VCaP (cell line): ENCODE data around the gene DEPDC1.

Experiments
- H3K27ac ChIP-seq: fragments of 450-650 bp; 2 replicates; pipeline ENCODE4 v1.5.1; 2017
- CTCF ChIP-seq: fragments of 450-650 bp; conservative IDR thresholded peaks from 2 replicates; pipeline ENCODE4 v1.5.1; 2017; ENCODE audit warnings: mild to moderate bottlenecking, moderate library complexity

DEPDC1 gene

GRCh38 chr1:68454534-68454933 is 42.3 kb downstream of the DEPDC1 start:
- TF ChIP-seq CTCF, result no peak
- no peak overlapping the region for H3K27ac ChIP-seq

GRCh38 chr1:68453060-68453670 is 43.7 kb downstream of the DEPDC1 start:
- no peak for TF ChIP-seq CTCF
- H3K27ac ChIP-seq, result no peak overlapping the region

- no peak for TF ChIP-seq CTCF
- no peak within 1 kb of the TSS for H3K27ac ChIP-seq
These were observed 47.0 kb downstream of the DEPDC1 start, which contains the start of gene RPE65 for GRCh38 chr1:68449901-68450300. Gene RPE65, minus strand, starts transcription at chr1:68449954. Its CDS starts 49 bp downstream, at chr1:68449905.

- H3K27ac ChIP-seq, result no peak overlapping the region
- TF ChIP-seq CTCF, result no peak
These were observed 48.5 kb downstream of the DEPDC1 start for GRCh38 chr1:68448365-68448764.

GRCh38 chr1:68445709-68446108 is 51.2 kb downstream of the DEPDC1 start:
- TF ChIP-seq CTCF, result no peak

GRCh38 chr1:68442822-68443556 is 53.9 kb downstream of the DEPDC1 start:
- no peak overlapping the region for H3K27ac ChIP-seq
- peak; percentile 56 for TF ChIP-seq CTCF

More at GRCh38 chr1:68445709-68446108, 51.2 kb downstream of the DEPDC1 start:
- no peak overlapping the region for H3K27ac ChIP-seq

- TF ChIP-seq CTCF, result peak; percentile 26
- H3K27ac ChIP-seq, result no peak overlapping the region
These were observed 54.9 kb downstream of the DEPDC1 start for GRCh38 chr1:68442006-68442405.
